ENCODE measurements around the gene IP6K3.

IP6K3 gene

DNA sequence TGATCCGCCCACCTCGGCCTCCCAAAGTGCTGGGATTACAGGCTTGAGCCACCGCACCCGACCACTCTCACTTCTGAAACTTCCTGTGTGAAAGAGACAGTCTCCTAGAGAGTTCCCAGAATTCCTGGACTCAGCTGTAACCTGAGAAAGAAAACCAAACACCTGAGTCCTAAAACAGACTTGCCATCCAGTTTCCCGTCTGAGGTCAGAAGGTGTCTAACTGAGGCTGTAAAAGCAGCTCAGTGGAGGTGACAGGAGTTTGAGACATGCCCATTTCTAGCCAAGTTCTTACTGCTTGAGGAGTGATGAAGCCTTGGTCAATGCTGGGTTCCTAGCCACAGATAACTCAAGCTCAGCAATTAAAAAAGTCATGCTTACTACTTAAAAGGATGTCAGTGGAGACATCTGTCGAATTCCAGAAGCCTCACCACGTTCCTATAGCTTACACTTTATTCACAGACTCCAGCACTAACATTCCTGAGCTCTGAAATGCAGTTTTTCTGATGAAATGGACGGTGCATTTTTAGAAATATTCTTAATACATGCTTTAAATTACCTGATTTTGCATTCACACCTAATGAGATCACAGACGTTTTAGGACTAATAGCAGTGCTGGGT, 41.3 kb downstream of the IP6K3 start:
- no peak for DNase-seq (ENCODE audit: low read depth)

DNA sequence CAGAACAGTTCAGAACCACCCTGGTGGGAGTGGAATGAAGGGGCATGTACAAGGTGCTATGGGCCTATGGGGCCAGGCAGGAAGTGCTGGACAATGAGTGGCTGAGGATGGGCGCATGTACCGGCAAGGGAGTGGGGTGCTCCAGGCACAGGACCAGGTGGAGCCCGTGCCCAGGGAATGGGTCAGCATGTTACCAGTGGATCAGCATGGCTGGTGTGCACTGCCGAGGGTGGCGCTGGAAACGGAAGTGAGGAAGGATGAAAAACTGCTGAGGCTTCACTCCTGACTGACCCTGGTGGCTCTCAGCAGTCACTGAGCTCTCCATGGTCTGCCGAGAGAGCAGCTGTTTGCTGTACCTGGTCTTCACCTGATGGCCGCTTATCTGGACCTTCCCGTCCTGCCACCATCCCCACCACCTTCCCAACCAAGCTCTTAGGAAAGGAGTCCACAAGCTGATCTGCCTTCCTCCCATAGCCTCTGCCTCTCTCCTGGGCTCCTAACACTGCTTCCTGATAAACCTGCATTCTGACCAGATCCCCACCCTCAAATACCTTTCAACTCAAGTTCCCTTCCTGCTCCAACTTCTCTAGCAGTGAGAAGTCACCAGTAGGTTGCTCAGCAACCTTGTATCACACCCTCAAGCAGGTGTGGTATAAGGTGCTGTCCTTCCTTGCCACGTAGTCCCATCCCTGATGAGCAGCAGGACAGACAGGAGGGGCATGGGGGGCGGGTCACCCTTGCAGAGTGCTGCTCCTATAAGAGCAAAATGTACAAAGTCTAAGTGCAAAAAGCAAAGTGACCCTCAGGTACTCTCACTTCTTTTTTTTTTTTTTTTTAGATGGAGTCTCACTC, 42.3 kb downstream of the IP6K3 start:
- no peak for DNase-seq (ENCODE audit: low read depth)

DNA sequence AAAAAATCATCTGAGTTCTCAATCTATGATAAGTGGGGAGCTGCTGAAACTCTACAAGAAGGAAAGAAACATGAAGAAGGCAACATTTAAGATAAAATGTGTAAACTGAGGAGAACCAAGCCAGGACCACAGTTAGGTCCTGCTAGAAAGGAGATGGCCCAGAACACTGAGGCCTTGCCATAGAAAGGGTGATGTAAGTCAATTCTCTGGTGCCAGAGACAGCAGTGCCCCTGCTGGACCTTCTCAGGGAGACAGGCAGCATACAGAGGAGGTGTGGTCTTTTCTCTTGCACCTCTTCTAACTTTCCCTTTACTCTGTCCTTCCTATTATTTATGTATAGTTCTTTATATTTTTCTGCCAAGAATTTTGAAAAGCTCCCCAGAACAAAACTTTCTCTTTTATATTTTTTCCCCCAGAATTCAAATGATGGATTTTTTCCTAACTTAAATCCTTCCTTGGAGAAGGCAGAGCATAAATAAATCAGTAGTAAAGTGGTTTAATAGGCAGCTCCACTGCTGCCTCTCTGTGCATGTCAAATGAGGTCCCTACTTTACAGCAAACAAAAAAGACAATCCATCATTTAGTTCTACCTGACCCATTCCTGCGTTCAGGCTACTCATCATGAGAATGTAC, 44.2 kb downstream of the IP6K3 start:
- DNase-seq (ENCODE audit: low read depth), result no peak

DNA sequence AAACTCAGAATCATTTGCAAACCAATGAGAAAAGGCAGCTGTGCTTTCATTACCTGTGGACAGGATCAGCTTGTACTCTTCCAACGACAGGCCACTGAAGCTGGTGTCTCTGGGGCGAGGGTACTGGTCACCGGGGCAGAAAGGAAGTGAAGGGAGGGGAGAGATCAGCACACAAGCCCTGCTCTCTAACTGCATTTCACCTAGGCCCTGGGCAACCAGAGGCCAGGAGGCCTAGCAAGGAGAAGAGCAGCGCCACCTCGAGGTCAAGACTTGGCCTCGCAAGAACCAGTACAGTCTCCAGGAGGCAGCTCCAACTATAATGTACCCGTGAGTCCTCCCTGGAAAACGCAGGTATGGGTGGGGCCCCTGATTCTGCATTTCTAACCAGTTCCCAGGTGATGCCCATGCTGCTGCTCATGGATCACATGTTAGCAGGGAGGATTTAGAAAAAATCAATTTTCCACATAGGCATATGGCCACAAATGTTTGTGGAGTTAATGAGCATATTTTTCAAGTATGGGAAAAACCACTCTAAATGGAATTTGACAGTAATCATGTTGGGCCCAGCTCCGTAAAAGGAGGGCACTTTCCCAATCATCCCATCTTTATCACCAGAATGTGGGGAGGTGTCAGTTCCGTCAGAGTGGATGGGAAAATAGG, 46.2 kb downstream of the IP6K3 start:
- DNase-seq (ENCODE audit: low read depth), result peak; percentile 33

DNA sequence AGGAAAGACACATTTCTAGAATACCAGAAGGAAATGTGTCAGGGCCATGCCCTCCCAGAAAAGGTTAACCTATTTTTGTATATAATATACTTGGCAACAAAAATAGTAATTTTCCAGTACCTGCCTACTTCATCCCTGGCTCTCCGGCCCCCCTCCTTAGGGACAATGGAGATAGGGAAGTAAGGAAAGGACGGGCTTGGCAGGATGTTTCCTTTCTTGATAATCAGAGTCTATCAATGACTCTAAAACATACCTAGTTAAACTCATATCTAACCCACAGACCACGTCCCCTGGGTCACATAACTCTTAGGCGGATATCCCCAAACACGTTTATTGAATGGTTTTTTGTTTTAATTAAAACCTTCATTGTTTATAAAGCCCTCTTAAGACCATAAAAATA, 47.0 kb downstream of the IP6K3 start:
- no peak for DNase-seq (ENCODE audit: low read depth)

DNA sequence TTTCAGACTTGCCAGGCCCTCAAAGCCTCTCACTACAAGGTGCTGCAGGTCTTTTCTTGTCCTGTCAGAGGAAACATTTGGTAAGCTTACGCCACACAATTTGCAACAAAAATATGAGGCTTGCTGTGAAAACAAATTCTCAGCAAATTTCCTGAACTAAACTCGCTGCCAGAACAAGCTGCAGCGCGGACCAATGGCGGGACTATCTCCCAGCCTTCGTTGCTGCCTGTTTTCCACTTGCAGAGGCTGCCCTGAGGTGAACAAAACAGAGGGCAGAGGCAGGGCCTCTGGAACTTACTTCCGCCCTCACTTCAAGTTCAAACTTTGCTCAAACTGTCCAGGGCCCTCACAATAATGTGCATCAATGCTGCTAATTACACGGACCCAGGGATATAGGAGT, 47.6 kb downstream of the IP6K3 start:
- no peak for DNase-seq (ENCODE audit: low read depth)

DNA sequence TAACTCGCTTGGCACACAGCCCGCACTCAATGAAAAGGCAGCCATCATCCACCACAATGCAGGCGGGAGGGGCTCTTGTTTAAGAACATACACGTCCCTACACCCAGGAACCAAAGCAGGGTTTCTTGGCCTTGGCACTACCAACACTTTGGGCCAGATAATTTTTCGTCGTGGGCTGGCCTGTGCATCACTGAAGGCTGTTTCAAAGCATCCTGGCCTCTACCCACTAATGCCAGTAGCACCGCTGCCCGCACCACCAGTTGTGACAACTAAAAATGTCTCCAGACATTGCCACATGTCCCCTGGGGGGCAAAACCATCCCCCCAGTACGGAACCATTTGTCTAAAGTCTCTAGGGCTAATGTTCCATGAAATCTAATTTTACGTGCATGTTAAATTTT, 48.2 kb downstream of the IP6K3 start:
- DNase-seq (ENCODE audit: low read depth), result no peak

DNA sequence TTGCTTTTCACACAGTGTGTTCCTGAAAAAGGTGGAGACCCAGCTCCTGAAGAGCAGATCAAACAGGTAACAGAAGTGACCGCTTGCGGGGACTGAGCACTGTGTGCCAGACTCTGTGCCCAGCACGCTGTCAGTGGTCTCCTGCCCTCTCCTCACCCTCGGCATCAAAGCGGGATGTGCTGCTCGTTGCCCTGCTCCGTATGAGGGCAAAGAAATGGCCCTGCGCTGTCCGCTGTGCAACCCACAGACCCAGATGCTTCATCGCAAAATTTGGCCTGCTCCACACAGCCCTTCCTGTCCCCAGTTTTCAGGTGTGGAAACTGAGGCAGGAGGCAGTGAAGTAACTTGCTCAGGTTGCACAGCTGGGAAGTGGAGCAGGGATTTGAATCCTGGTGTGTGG, 48.9 kb downstream of the IP6K3 start:
- DNase-seq (ENCODE audit: low read depth), result no peak

DNA sequence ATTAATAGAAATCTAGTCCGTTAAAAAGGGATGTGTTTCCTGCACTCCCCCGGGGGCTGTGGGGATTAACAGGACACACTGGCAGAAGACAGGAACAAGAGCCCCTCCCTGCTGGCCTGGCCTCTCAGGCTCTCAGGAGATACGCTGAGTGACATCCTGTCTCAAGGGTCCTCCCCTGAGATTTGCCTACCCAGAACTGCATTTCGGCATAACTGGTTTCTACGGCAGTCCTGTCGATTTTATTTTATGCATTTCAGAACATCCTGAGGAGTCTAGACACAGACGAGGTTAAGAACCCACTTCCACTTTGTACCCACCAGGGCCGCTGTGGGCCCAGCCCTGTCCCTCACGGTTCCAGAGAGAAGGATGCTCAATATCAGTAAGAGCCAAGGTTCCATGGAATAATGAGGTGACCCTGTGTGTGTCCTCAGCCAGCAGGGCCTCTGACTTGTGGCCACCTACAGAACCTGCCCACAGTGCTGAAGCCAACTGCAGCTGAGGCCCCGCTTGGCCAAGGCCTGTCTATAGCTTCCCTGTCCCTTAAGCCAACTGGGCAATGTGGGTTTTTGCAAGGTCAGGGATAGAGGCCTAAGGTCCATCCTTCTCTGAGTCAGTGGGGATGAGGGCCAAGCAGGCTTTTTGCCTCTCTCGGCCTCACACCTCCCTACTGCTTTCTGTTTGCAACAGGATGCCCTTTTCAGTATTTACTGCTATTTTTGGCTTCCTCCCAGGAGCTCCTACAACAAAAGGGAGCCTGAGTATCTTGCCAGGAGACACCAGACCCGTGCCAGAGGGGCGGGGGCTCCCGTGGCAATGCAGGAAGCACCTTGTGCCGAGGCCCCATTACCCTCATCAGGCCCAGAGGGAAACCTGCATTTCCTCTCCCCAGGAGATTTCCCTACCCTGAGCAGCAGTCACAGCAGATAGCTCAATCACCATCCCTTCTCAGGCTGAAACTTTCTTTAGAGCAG, 49.9 kb downstream of the IP6K3 start:
- no peak for DNase-seq (ENCODE audit: low read depth)

DNA sequence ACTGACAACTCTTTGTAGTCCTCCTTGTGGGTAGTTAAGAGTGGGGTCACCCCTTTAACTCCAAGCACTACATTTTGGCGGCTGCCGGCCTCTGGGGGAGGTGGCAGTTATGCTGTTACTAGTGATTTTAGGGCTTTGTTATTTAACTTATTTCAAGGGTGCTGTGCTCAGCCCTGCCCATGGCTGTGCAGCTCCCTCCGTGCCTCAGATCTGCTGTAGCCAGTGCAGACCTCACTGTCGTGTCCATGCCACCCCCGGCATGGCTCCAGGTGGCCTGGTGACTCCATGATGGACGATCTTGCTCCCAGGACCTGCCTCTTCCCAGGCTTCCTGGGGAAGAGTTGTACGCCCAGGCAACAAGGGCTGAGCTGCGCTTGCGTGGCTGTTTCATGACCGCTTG, 50.6 kb downstream of the IP6K3 start:
- DNase-seq (ENCODE audit: low read depth), result no peak

DNA sequence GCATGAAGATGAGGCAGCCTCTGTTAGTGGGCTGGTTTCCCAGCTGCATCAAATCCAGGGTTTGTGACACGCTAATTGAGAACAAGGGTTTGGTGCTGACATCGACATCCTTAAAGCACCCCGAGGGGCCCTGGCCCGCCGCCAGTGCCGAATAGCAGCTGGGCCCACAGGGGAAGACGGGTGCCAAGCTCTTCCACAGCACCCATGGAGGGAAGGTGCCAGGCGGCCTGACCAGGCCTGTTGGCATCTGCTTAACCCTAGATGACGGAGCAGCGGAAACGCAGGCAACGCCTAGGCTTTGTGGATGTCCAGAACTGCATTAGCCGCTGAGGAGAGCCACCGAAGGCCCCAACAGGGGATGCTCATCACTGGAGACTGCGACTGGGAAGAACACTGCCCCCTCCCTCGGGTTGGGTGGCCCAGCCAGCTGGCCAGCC, 51.2 kb downstream of the IP6K3 start:
- no peak for DNase-seq (ENCODE audit: low read depth)

DNA sequence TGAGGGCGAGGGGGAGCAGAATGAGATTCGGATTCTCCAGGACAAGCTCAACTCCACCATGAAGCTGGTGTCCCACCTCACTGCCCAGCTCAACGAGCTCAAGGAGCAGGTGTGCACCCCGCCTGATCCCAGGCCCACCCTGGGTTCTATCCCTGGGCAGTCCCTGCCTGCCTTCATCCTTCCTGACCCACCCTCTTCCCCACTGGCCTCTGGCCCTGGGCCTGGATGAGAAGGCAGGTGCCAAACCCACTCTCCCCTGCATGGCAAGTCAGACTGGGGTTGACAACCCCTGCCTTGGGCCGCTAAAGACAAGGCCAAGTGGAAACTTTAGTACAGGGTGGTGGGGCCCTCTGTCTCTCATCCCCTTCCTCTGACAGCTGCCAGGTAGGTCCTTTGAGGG, 51.7 kb downstream of the IP6K3 start:
- no peak for DNase-seq (ENCODE audit: low read depth)

DNA sequence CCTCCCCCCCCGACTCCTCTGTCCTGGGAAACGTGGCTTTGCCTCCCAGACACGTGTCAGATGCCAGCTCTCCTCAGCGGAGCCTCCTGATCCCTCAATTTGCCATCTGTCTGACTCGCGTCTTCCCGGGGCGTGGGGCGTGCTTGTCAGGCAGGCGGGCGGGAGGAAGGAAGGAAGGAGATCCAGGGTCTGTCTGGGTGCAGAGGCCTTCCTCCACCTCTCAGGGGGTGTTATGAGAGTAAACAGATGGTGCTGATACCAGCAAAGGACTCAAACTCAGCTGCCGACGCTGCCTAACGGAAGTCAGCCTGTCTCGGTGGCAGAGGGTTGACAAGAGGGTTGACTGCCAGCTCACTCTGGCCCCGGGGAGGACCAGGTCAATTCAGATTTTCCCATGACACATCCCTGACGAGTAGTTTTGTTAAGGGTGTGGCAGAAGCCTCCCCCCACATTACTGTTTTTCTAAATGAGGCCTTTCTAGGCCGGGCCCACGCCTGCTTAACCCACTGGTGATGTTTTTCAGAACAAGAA, 52.2 kb downstream of the IP6K3 start:
- DNase-seq (ENCODE audit: low read depth), result peak; percentile 48

DNA sequence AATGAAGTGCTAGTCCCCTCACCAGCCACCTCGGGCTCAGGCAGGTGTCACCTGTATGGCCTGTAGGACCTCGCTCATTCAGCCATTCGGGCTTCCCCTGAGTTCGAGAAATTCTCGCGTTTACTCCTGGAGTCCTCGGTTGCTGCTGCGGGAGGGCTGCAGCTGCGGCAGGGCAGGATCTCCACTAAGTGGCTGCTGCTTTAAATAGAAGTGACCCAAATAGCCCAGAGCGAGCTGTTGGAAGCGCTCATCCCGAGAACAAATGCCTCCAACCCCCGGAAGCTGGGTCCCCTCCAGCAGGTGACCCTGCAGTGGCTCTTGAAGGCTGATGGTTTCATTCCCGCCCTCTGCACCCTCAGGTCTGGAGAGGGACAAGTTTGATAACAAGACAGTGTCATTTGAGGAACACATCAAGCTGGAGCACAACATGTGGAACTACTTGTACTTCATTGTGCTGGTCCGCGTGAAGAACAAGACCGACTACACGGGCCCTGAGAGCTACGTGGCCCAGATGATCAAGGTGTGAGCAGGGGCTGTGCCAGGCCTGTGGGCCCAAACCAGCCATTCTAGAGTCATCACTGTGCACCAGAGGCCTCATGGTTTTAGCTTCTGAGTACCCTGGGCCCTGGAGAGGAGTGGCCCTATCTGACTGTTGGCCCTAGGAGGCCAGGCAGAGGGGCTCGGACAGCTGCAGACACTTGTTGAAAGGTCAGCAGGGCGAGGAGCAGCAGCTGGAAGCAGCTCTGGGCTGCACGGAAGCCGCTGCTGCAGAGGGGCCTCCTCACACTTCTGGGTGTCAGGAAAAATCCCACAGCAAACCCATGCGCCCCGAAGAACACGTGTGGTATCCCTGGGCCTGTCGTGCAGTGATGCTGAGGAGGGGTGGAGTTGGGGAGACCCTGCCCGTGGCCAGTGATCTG, 53.3 kb downstream of the IP6K3 start:
- no peak for DNase-seq (ENCODE audit: low read depth)

DNA sequence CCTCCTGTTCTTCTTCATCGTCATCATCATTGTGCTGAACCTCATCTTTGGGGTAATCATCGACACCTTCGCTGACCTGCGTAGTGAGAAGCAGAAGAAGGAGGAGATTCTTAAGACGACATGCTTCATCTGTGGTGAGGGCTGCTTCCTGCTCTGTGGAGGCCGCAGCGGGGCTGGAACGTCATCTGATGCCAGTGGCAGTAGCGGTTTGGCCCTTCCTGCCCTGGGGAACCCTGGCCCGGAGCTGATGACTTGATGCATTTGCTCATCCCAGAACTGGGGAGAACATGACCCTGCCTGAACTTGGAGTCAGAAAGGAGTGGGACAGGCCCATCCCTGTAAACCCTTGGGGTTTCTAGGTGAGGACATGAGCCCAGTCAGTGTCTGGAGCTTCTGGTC, 53.9 kb downstream of the IP6K3 start:
- peak; percentile 30 for DNase-seq (ENCODE audit: low read depth)

DNA sequence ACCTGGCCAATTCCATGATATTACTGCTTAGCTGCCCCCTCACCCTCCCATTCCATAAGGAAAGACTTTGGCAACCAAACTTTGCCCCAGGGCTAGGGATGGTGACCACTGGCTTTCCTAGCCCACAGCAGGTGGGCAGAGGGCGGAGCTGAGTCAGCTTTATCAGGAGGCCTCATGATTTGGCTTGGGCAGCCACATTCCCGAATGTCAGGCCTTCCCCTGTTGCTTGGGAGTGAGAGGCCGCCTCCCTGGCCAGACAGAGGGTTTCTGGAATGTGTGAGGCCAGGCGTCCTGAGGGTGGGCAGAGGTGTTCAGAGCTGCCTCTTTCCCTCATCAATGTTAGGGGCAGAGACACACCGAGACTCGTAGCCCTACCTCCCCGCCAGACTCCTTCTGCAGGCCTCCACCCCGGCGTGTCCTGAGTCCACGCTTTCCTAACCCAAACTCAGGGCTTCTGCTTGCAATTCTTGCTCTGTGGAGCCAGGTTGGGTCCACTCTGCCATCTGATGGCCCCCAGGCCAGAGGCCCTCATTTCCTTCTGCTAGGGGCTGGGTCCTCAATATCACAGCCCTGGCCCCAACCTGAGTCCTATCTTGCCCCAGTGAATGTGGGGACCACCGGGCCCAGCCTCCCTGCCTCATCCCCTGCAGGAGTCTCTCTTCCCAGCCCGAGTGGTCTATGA, 54.5 kb downstream of the IP6K3 start:
- no peak for DNase-seq (ENCODE audit: low read depth)

DNA sequence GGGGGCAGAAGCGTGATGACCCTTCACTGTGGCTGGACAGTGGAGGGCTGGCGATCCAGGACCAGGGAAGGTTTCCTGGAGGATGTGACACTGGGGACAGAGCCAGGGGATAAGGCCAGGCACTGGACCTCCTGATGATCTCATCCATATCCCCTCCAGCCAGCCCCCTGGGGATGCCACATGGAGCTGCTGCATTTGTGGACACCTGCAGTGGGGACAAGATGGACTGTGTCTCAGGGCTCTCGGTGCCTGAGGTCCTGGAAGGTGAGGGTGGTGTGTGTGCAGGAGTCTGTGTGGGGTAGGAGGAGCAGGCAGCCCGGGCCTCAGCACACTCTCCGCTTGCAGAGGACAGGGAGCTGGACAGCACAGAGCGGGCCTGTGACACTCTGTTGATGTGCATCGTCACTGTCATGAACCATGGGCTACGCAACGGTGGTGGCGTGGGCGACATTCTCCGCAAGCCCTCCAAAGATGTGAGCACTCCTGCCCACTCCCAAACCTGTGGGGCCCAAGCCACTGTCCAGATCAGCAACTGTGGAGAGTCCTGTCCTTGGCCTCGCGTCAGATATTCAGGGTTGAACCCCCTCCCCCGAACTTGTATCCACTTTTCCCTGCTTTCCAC, 55.1 kb downstream of the IP6K3 start:
- DNase-seq (ENCODE audit: low read depth), result no peak

DNA sequence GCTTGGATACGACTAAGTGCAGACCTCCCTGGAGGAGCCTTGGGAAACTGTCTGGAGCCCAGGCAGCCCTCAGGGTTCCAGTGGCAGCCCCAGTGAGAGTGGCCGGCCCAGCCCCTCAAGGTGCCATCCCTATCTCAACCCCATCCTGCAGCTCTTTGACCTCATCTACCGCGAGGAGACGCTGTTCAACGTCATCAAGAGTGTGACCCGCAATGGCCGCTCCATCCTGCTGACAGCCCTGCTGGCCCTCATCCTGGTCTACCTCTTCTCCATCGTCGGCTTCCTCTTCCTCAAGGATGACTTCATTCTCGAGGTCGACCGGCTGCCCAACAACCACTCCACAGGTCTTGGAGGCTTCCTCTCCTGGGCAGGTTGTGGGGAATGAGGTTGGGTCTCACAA, 55.9 kb downstream of the IP6K3 start:
- DNase-seq (ENCODE audit: low read depth), result no peak

DNA sequence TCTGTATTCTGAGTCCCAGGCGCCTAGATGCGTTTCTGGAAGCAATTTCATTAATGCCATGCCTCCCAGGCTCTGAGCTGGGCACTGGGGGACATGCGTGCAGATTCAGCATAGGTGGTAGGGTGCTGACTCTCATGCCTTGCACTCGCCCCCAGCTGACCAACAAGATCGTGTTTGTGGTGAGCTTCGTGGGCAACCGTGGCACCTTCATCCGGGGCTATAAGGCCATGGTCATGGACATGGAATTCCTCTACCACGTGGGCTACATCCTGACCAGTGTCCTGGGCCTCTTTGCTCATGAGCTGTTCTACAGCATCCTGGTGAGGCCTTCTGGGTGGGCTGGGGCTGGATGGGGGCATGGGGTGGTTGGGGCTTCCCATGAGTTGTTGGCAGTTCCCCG, 56.8 kb downstream of the IP6K3 start:
- DNase-seq (ENCODE audit: low read depth), result no peak
